Prostate gland (tissue), 2 donors: ENCODE measurements around the gene DGKB.

Experiments
- CTCF ChIP-seq, 4 experiments: fragments of 200-600 bp in 2 of 4; fragments of 450-650 bp in 2 of 4; sonication (generic) in 2 of 4; IDR thresholded peaks; 1 replicate in 3 of 4; 2 replicates in 1 of 4; pipeline ENCODE4 v1.5.1; 2016 to 2019; ENCODE audit warnings: antibody characterized with exemption in 4 of 4, mild to moderate bottlenecking in 2 of 4, moderate library complexity in 2 of 4
- POLR2A ChIP-seq: fragments of 450-650 bp; IDR thresholded peaks from one replicate; pipeline ENCODE4 v1.6.1; 2016; ENCODE audit warnings: antibody characterized with exemption, mild to moderate bottlenecking
- POLR2AphosphoS5 ChIP-seq: sonication (generic); formaldehyde crosslinking; IDR thresholded peaks from one replicate; pipeline ENCODE4 v1.6.1; 2017; ENCODE audit warnings: antibody characterized with exemption

GRCh38 chr7:14690075-14690474, 212.5 kb downstream of the DGKB start:
- TF ChIP-seq CTCF (IDR thresholded peaks at IDR 0.05) = no peak
- no peak for TF ChIP-seq POLR2AphosphoS5
- no peak for TF ChIP-seq POLR2A
